Measurements from ENCODE around the gene JAZF1. TPM values are rescaled to one million over a fixed set of nuclear protein-coding genes. Genes with fewer than 3 reads are reported as not detected.

Gene JAZF1
- total RNA-seq, 1 experiment from 2014 or later: 14.2 TPM

DNA sequence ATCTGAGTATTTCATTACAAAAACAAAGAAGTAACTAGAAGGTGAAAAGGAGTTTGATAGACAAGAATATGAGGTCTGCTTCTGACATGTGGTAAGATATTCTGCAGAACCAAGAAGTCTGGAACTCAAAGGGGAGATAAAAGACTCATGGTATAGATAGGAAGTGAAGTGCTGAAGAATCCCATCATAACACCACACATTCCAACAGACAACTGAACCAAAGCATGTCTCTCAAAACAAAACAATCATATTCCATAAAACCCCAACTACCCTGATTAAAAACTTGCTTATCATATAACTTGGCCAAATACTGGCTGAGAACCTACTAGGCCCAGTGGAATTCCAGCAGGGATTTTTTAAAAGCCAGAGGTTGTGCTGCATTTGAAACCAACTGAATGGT is 178.7 kb downstream of the JAZF1 start:
- intact Hi-C loops (cut with micrococcal nuclease): no loop called here

DNA sequence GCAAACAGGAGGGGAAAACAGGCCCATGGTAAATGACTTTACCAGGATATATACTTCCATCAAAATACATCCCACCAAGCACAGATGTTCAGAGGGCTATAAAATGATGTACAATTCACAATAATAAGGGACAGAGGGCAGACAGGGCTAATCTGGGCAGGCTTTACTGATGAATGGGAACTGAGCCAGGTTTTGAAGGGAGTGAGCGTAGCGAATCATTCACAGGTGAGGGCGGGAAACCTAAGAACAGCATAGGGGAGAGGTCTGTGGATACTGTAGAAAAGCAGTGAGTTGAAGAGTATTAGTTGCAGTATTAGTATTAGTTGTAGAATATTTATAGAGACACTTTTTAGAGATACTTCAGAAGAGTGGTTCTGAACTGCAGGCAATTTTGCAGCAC is 180.8 kb downstream of the JAZF1 start:
- intact Hi-C loops (cut with micrococcal nuclease): no loop called here
- TF ChIP-seq, protein P1, sequence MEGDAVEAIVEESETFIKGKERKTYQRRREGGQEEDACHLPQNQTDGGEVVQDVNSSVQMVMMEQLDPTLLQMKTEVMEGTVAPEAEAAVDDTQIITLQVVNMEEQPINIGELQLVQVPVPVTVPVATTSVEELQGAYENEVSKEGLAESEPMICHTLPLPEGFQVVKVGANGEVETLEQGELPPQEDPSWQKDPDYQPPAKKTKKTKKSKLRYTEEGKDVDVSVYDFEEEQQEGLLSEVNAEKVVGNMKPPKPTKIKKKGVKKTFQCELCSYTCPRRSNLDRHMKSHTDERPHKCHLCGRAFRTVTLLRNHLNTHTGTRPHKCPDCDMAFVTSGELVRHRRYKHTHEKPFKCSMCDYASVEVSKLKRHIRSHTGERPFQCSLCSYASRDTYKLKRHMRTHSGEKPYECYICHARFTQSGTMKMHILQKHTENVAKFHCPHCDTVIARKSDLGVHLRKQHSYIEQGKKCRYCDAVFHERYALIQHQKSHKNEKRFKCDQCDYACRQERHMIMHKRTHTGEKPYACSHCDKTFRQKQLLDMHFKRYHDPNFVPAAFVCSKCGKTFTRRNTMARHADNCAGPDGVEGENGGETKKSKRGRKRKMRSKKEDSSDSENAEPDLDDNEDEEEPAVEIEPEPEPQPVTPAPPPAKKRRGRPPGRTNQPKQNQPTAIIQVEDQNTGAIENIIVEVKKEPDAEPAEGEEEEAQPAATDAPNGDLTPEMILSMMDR (IDR thresholded peaks at IDR 0.05; ENCODE audit: unreplicated experiment): no peak
- Mint-ChIP-seq H3K4me3 (ENCODE audit: unreplicated experiment) (no peak overlapping the region), H3K4me1 (ENCODE audit: insufficient read depth, unreplicated experiment) (peaks cover 6% of the 10 kb centered on the region), H3K36me3 (ENCODE audit: insufficient read depth, unreplicated experiment) (peaks cover 6% of the 10 kb centered on the region), H3K9me3 (ENCODE audit: unreplicated experiment) (no peaks in the 10 kb centered on the region), H3K27me3 (ENCODE audit: insufficient read depth, unreplicated experiment) (no peaks in the 10 kb centered on the region), H3K27ac (ENCODE audit: low read depth, unreplicated experiment) (no peak overlapping the region)
- POLR2A ChIA-PET: no interaction called here
- peak; percentile 8 for DNase-seq (ENCODE audit: unreplicated experiment)
- BruUV-seq (replicated peaks): no TSS peak
- CTCF ChIA-PET: interaction anchor here (0.9 kb wide), 1 partner anchor 20 kb away, joined by 3 read pairs; no protein-coding TSS in a partner anchor

More for the DNA sequence above, 178.7 kb downstream of the JAZF1 start:
- BruUV-seq (replicated peaks): no TSS peak
- POLR2A ChIA-PET: no interaction called here
- H3K4me3 Mint-ChIP-seq (ENCODE audit: unreplicated experiment): no peak overlapping the region
- no peaks in the 10 kb centered on the region for H3K27me3 Mint-ChIP-seq (ENCODE audit: insufficient read depth, unreplicated experiment)
- peaks cover 5% of the 10 kb centered on the region for H3K4me1 Mint-ChIP-seq (ENCODE audit: insufficient read depth, unreplicated experiment)
- no peaks in the 10 kb centered on the region for H3K9me3 Mint-ChIP-seq (ENCODE audit: unreplicated experiment)
- TF ChIP-seq, protein P1 (IDR thresholded peaks at IDR 0.05; ENCODE audit: unreplicated experiment): no peak
- CTCF ChIA-PET: interaction anchor here (4.0 kb wide), 1 partner anchor 18 kb away, joined by 18 read pairs; no protein-coding TSS in a partner anchor
- H3K27ac Mint-ChIP-seq (ENCODE audit: low read depth, unreplicated experiment): no peak overlapping the region
- no peak for DNase-seq (ENCODE audit: unreplicated experiment)
- peaks cover 6% of the 10 kb centered on the region for H3K36me3 Mint-ChIP-seq (ENCODE audit: insufficient read depth, unreplicated experiment)

DNA sequence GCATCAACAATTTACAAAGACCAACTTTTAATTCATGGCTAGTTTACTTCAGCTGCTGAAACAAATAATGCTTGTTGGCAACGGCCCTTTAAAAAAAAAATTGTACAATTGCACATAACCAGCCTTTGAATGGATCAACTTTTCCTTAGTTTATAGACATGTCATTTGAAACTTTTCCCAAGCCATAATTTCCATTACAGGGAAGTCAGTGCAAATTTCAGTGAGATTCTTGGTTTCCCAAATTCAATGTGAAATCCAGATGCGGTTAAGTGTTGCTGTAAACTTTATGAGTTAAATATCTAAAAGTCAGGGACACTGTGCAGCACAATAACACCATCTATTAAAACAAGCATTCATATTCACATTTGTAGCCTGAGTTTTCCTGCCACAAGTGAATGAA is 182.2 kb downstream of the JAZF1 start:
- H3K4me1 Mint-ChIP-seq (ENCODE audit: insufficient read depth, unreplicated experiment): peaks cover 10% of the 10 kb centered on the region
- no peak for DNase-seq (ENCODE audit: unreplicated experiment)
- TF ChIP-seq, protein P1 (IDR thresholded peaks at IDR 0.05; ENCODE audit: unreplicated experiment): no peak
- no peaks in the 10 kb centered on the region for H3K9me3 Mint-ChIP-seq (ENCODE audit: unreplicated experiment)
- no TSS peak for BruUV-seq (replicated peaks)
- intact Hi-C loops (cut with micrococcal nuclease): no loop called here
- no peak overlapping the region for H3K4me3 Mint-ChIP-seq (ENCODE audit: unreplicated experiment)
- CTCF ChIA-PET: no interaction called here
- POLR2A ChIA-PET: no interaction called here
- H3K36me3 Mint-ChIP-seq (ENCODE audit: insufficient read depth, unreplicated experiment): peaks cover 6% of the 10 kb centered on the region
- no peaks in the 10 kb centered on the region for H3K27me3 Mint-ChIP-seq (ENCODE audit: insufficient read depth, unreplicated experiment)
- no peak overlapping the region for H3K27ac Mint-ChIP-seq (ENCODE audit: low read depth, unreplicated experiment)

DNA sequence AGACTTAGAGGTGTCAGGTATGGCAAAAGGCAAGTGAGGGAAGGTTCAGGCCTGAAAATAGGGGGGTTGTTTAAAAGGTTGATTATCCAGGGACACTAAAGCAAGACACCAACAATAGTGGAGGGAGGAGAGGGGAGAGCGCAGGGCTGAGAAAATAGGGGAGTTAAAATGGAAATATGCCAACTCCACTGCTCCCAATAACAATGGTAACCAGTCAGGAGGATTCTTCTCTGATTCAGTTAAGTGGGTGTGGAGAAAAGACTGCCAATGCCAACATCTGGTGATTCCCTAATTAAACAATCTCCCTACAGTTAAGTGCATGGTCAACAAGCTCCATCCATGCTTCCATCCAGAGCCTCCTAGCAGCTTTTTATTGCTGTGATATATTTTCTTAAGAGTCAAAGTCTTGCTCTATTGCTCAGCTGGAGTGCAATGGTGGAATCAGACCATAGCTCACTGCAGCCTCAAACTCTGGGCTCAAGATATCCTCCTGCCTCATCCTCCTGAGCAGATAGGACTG is 183.3 kb downstream of the JAZF1 start:
- POLR2A ChIA-PET: no interaction called here
- intact Hi-C loops (cut with micrococcal nuclease): no loop called here
- BruUV-seq (replicated peaks): no TSS peak

More for the DNA sequence above, 183.3 kb downstream of the JAZF1 start:
- Mint-ChIP-seq H3K9me3 (ENCODE audit: unreplicated experiment) (no peaks in the 10 kb centered on the region), H3K4me1 (ENCODE audit: insufficient read depth, unreplicated experiment) (peaks cover 10% of the 10 kb centered on the region), H3K27ac (ENCODE audit: low read depth, unreplicated experiment) (no peak overlapping the region), H3K36me3 (ENCODE audit: insufficient read depth, unreplicated experiment) (peaks cover 6% of the 10 kb centered on the region), H3K27me3 (ENCODE audit: insufficient read depth, unreplicated experiment) (no peaks in the 10 kb centered on the region), H3K4me3 (ENCODE audit: unreplicated experiment) (no peak overlapping the region)
- DNase-seq (ENCODE audit: unreplicated experiment): no peak
- TF ChIP-seq, protein P1 (IDR thresholded peaks at IDR 0.05; ENCODE audit: unreplicated experiment): no peak
- CTCF ChIA-PET: interaction anchor here (0.6 to 0.8 kb wide), 5 partner anchors 36 to 1644 kb away, joined by 3 to 5 read pairs (median 4); no protein-coding TSS in a partner anchor

All from MCF 10A (cell line).